K562 (cell line): ENCODE results near the gene NCAPD2. TPM values are rescaled to one million over a fixed set of nuclear protein-coding genes. Genes with fewer than 3 reads are reported as not detected.

Source experiments
- CREB1 ChIP-seq, 2 experiments: sonication (generic) in 1 of 2; formaldehyde crosslinking in 1 of 2; IDR thresholded peaks; 2 replicates each; pipeline versions ENCODE4 v1.6.1 to v1.8.0; 2012 to 2022; ENCODE audit warnings: inconsistent platforms in 1 of 2, mild to moderate bottlenecking in 1 of 2, missing genetic modification reagents in 1 of 2, moderate library complexity in 1 of 2
- ESRRB ChIP-seq: fragments of 250-450 bp; sonication (Bioruptor Pico); IDR thresholded peaks from 2 replicates; pipeline ENCODE4 v1.5.0; 2020; ENCODE audit warnings: mild to moderate bottlenecking, moderate library complexity, borderline replicate concordance
- KDM1A ChIP-seq, 2 experiments: fragments of 450-650 bp; IDR thresholded peaks; 2 replicates each; pipeline ENCODE4 v1.6.1; 2016; ENCODE audit warnings: mild to moderate bottlenecking in 2 of 2
- POLR2AphosphoS2 ChIP-seq: IDR thresholded peaks from 2 replicates; pipeline ENCODE4 v1.6.1; 2012; ENCODE audit warnings: low read length, improper control_type of control experiment
- POLR2AphosphoS5 ChIP-seq: IDR thresholded peaks from 2 replicates; pipeline ENCODE4 v1.6.1; 2011; ENCODE audit warnings: mild to moderate bottlenecking, low read depth, low read length, moderate library complexity; ENCODE audit not compliant: control insufficient read depth, insufficient read depth
- SIRT6 ChIP-seq: IDR thresholded peaks from one replicate; pipeline ENCODE4 v1.6.1; 2012; ENCODE audit warnings: low read depth, mild to moderate bottlenecking, control low read depth, inconsistent platforms, low read length, moderate library complexity
- TBP ChIP-seq: optimal IDR thresholded peaks from 2 replicates; pipeline ENCODE3; 2011; ENCODE audit warnings: low read depth, low read length, improper control_type of control experiment
- TEAD2 ChIP-seq: fragments of 450-650 bp; IDR thresholded peaks from 2 replicates; pipeline ENCODE4 v1.6.1; 2016; ENCODE audit warnings: missing genetic modification characterization, control low read depth, missing compliant biosample characterization
- XRCC4 ChIP-seq: IDR thresholded peaks from one replicate; pipeline ENCODE4 v1.6.1; 2011; ENCODE audit not compliant: insufficient read depth, insufficient read length; ENCODE audit errors: extremely low read depth
- polyA plus RNA-seq, 8 experiments: library from polyadenylated mRNA; depleted of rRNA in 4 of 8; stranded (reverse) in 5 of 8; unstranded in 3 of 8; fragments of >200 nt; fragmentation: Nextera tagmentation in 2 of 8; fragmentation: Illumina TruSeq in 1 of 8; extraction: Ambion mirVana in 2 of 8; extraction: Trizol in 1 of 8; gene quantifications; 2 replicates each; pipeline versions ENCODE4 v1.2.1 to v1.2.3, GENCODE V29; 2011 to 2014; ENCODE audit warnings: inconsistent platforms in 1 of 8, missing spikeins in 1 of 8
- total RNA-seq, 7 experiments: library from RNA; depleted of rRNA in 6 of 7; stranded (reverse); fragments of >200 nt in 6 of 7; fragmentation: Illumina TruSeq in 2 of 7; extraction: Trizol in 2 of 7; gene quantifications; 2 replicates each; pipeline versions ENCODE4 v1.2.1 to v1.2.3, GENCODE V29; 2011 to 2021; ENCODE audit warnings: low replicate concordance in 1 of 7
- TF ChIP-seq, protein P1 (sequence below): fragments of 450-650 bp; IDR thresholded peaks from 2 replicates; pipeline ENCODE4 v1.6.1; 2016; ENCODE audit warnings: borderline replicate concordance
- TF ChIP-seq, protein P2 (sequence below): fragments of 450-650 bp; formaldehyde crosslinking; conservative IDR thresholded peaks from 2 replicates; pipeline ENCODE4 v1.4.0; 2022; ENCODE audit warnings: mild to moderate bottlenecking, missing genetic modification characterization
- TF ChIP-seq, protein P3 (sequence below): IDR thresholded peaks from 3 replicates; pipeline ENCODE4 v1.6.1; 2011; ENCODE audit warnings: borderline replicate concordance, mild to moderate bottlenecking; ENCODE audit not compliant: insufficient read length, insufficient read depth
- TF ChIP-seq, protein P4 (sequence below), 2 experiments: IDR thresholded peaks in 1 of 2; conservative IDR thresholded peaks in 1 of 2; 2 replicates each; pipeline ENCODE4 v1.6.1; 2016; ENCODE audit warnings: low read depth in 2 of 2, mild to moderate bottlenecking in 1 of 2, missing compliant biosample characterization in 1 of 2, missing genetic modification characterization in 1 of 2, moderate library complexity in 1 of 2
- TF ChIP-seq, protein P5 (sequence below): conservative IDR thresholded peaks from 2 replicates; pipeline ENCODE4 v1.6.1; 2011; ENCODE audit warnings: low read depth, mild to moderate bottlenecking, low read length; ENCODE audit not compliant: control insufficient read depth
- TF ChIP-seq, protein P6 (sequence below): fragments of 450-650 bp; IDR thresholded peaks from 2 replicates; pipeline ENCODE4 v1.6.1; 2017; ENCODE audit warnings: mild to moderate bottlenecking, moderate library complexity

Gene NCAPD2
- total and polyA plus RNA-seq, 9 of the 15 experiments (the other 6 are each of a cell fraction or from before 2014, with no cell fraction given): 16.9 to 93.7 (median 68.3) TPM

DNA sequence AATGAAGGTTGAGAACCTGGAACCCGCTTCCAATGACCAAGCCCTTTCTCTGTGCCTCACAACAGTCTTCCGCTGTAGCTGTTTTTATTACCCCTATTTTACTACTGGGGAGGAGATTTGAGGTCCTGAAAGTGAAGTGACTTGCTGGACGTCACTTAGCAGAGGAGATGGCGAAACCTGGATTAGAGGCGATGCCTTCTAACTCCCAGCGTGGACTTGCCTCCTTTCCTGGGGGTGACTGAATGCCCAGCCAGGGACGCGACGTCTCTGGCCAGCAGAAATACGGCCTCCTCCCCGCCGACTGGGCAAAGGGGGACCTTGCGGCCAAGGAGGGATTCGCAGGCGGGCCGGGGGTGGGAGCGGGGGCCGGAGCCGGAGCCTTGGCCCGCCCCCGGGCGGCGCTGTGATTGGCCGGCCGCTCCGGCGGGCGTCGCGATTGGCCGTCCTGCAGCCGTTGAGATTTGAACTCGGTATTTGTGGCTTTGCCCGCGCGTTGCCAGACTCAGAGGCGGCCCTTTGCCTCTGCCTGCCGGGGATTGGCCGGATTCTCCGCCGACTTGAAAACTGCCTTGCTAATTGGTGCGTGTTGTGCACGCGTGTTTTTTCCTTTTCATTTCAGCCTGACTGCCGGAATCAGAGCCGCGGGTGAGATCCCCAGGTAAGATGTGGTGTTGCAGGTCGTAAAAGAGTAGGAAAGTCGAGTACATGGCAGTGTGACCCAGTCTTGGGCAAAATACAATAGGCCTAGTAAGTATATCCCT, at the start of gene NCAPD2 (continued):
- TF ChIP-seq, protein P1, sequence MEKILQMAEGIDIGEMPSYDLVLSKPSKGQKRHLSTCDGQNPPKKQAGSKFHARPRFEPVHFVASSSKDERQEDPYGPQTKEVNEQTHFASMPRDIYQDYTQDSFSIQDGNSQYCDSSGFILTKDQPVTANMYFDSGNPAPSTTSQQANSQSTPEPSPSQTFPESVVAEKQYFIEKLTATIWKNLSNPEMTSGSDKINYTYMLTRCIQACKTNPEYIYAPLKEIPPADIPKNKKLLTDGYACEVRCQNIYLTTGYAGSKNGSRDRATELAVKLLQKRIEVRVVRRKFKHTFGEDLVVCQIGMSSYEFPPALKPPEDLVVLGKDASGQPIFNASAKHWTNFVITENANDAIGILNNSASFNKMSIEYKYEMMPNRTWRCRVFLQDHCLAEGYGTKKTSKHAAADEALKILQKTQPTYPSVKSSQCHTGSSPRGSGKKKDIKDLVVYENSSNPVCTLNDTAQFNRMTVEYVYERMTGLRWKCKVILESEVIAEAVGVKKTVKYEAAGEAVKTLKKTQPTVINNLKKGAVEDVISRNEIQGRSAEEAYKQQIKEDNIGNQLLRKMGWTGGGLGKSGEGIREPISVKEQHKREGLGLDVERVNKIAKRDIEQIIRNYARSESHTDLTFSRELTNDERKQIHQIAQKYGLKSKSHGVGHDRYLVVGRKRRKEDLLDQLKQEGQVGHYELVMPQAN: peak; percentile 82
- TF ChIP-seq KDM1A (IDR thresholded peaks at IDR 0.05): peak; percentile 56 to 63; a peak in 1 of 4 replicates
- TF ChIP-seq, protein P2, sequence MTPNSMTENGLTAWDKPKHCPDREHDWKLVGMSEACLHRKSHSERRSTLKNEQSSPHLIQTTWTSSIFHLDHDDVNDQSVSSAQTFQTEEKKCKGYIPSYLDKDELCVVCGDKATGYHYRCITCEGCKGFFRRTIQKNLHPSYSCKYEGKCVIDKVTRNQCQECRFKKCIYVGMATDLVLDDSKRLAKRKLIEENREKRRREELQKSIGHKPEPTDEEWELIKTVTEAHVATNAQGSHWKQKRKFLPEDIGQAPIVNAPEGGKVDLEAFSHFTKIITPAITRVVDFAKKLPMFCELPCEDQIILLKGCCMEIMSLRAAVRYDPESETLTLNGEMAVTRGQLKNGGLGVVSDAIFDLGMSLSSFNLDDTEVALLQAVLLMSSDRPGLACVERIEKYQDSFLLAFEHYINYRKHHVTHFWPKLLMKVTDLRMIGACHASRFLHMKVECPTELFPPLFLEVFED (CRISPR knock-in tag): no peak
- TF ChIP-seq, protein P3, sequence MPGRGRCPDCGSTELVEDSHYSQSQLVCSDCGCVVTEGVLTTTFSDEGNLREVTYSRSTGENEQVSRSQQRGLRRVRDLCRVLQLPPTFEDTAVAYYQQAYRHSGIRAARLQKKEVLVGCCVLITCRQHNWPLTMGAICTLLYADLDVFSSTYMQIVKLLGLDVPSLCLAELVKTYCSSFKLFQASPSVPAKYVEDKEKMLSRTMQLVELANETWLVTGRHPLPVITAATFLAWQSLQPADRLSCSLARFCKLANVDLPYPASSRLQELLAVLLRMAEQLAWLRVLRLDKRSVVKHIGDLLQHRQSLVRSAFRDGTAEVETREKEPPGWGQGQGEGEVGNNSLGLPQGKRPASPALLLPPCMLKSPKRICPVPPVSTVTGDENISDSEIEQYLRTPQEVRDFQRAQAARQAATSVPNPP: no peak
- TF ChIP-seq, protein P4, sequence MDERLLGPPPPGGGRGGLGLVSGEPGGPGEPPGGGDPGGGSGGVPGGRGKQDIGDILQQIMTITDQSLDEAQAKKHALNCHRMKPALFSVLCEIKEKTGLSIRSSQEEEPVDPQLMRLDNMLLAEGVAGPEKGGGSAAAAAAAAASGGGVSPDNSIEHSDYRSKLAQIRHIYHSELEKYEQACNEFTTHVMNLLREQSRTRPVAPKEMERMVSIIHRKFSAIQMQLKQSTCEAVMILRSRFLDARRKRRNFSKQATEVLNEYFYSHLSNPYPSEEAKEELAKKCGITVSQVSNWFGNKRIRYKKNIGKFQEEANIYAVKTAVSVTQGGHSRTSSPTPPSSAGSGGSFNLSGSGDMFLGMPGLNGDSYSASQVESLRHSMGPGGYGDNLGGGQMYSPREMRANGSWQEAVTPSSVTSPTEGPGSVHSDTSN (CRISPR knock-in tag; IDR thresholded peaks at IDR 0.05; ENCODE audit: low read depth): no peak
- TF ChIP-seq, protein P4 (tag; conservative IDR thresholded peaks at IDR 0.05; ENCODE audit: low read depth): no peak
- no peak for TF ChIP-seq ESRRB (CRISPR knock-in tag)
- no peak for TF ChIP-seq POLR2AphosphoS2
- TF ChIP-seq POLR2AphosphoS5: peak; percentile 3; the same call in 1 of the 2 replicates
- no peak for TF ChIP-seq TEAD2 (tag)
- peak; percentile 66 for TF ChIP-seq TBP
- no peak; the same call in 1 of the 2 replicates for TF ChIP-seq CREB1 (IDR thresholded peaks at IDR 0.05)
- peak; percentile 38; the same call in 1 of the 2 replicates for TF ChIP-seq CREB1 (CRISPR knock-in tag; IDR thresholded peaks at IDR 0.05)
- TF ChIP-seq, protein P5, sequence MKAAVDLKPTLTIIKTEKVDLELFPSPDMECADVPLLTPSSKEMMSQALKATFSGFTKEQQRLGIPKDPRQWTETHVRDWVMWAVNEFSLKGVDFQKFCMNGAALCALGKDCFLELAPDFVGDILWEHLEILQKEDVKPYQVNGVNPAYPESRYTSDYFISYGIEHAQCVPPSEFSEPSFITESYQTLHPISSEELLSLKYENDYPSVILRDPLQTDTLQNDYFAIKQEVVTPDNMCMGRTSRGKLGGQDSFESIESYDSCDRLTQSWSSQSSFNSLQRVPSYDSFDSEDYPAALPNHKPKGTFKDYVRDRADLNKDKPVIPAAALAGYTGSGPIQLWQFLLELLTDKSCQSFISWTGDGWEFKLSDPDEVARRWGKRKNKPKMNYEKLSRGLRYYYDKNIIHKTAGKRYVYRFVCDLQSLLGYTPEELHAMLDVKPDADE: no peak
- TF ChIP-seq XRCC4: no peak
- TF ChIP-seq, protein P6, sequence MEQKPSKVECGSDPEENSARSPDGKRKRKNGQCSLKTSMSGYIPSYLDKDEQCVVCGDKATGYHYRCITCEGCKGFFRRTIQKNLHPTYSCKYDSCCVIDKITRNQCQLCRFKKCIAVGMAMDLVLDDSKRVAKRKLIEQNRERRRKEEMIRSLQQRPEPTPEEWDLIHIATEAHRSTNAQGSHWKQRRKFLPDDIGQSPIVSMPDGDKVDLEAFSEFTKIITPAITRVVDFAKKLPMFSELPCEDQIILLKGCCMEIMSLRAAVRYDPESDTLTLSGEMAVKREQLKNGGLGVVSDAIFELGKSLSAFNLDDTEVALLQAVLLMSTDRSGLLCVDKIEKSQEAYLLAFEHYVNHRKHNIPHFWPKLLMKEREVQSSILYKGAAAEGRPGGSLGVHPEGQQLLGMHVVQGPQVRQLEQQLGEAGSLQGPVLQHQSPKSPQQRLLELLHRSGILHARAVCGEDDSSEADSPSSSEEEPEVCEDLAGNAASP: no peak
- no peak for TF ChIP-seq SIRT6
